Heart left ventricle (tissue), 16 donors: ENCODE results near the gene MMP17. TPM values are rescaled to one million over a fixed set of nuclear protein-coding genes. Genes with fewer than 3 reads are reported as not detected.

Source experiments
- ATAC-seq, 4 donors: fragments of 200-7000 bp; cut with Tn5 transposase; one replicate each; pipeline ENCODE4 v1.9.1; 2020 to 2022; ENCODE audit warnings: moderate library complexity in 4 of 4, mild to moderate bottlenecking in 3 of 4, moderate number of reproducible peaks in 1 of 4
- DNase-seq, 5 donors: peaks; one replicate each; pipeline ENCODE4 v3.0.0-alpha.2; 2020
- H3K27ac ChIP-seq, 12 donors: fragments of 200-600 bp; sonication (generic) in 4 of 12; one replicate each; pipeline versions ENCODE4 v1.5.0 to v1.8.0; 2016 to 2022; ENCODE audit warnings: mild to moderate bottlenecking in 2 of 12
- H3K27me3 ChIP-seq, 9 donors: fragments of 200-600 bp; sonication (generic) in 2 of 9; one replicate each; pipeline versions ENCODE4 v1.5.1 to v1.8.0; 2016 to 2022; ENCODE audit warnings: mild to moderate bottlenecking in 3 of 9
- H3K36me3 ChIP-seq, 9 donors: fragments of 200-600 bp; sonication (generic) in 2 of 9; one replicate each; pipeline versions ENCODE4 v1.5.0 to v1.8.0; 2018 to 2022; ENCODE audit warnings: mild to moderate bottlenecking in 2 of 9
- H3K4me1 ChIP-seq, 12 donors: fragments of 200-600 bp; sonication (generic) in 4 of 12; one replicate each; pipeline versions ENCODE4 v1.5.0 to v1.8.0; 2016 to 2022; ENCODE audit warnings: mild to moderate bottlenecking in 3 of 12
- H3K4me3 ChIP-seq, 12 donors: fragments of 200-600 bp; sonication (generic) in 4 of 12; one replicate each; pipeline versions ENCODE4 v1.5.0 to v1.8.0; 2017 to 2022; ENCODE audit warnings: mild to moderate bottlenecking in 9 of 12, moderate library complexity in 4 of 12
- H3K9me3 ChIP-seq, 12 donors: fragments of 200-600 bp; sonication (generic) in 4 of 12; one replicate each; pipeline versions ENCODE4 v1.5.0 to v1.8.0; 2016 to 2022; ENCODE audit warnings: mild to moderate bottlenecking in 1 of 12
- CTCF ChIP-seq, 12 donors: fragments of 200-600 bp; sonication (generic) in 4 of 12; IDR thresholded peaks; one replicate each; pipeline versions ENCODE4 v1.5.0 to v1.8.0; 2018 to 2022; ENCODE audit warnings: antibody characterized with exemption in 12 of 12, mild to moderate bottlenecking in 5 of 12
- POLR2A ChIP-seq, 2 donors: fragments of 450-650 bp; IDR thresholded peaks; one replicate each; pipeline ENCODE4 v1.6.1; 2017; ENCODE audit warnings: antibody characterized with exemption in 2 of 2, mild to moderate bottlenecking in 2 of 2, moderate library complexity in 2 of 2
- WGBS, 4 donors: extraction: QIAGEN DNeasy Blood & Tissue Kit in 2 of 4; methylation state at CpG; one replicate each; pipeline versions ENCODE4 v1.1.5 to v1.1.7; 2013 to 2018; 5-methylcytosine and 5-hydroxymethylcytosine counted together
- intact Hi-C, 10 donors: fragments of 100-400 bp; cut with DNase I; formaldehyde crosslinking; loops; one replicate each; pipeline versions ENCODE4 v1.11.1 to v1.14.2; 2022
- polyA plus RNA-seq, 2 donors: library from polyadenylated mRNA; stranded (reverse); fragments of 200-250 nt; gene quantifications; one replicate each; pipeline ENCODE4 v1.2.3, GENCODE V29; 2013
- total RNA-seq, 9 donors: library from RNA; depleted of rRNA in 2 of 9; stranded (reverse); fragments of >200 nt in 2 of 9; fragmentation: NEBNext Ultra II Directional in 3 of 9; extraction: Animal tissue kit (Norgen Biotek cat#: 25700) in 3 of 9; gene quantifications; one replicate each; pipeline versions ENCODE4 v1.1.0 to v1.2.4, GENCODE V29; 2016 to 2023
- donor health status: ischemic (EF 13 %, LVEDD 7.1; RV severe dilation, severe dysfunction).
- donor health status: healthy with polysubstance abuse.
- donor health status: DM: no; HTN: yes; CAD: no.
- donor health status: DM: no; HTN: no; CAD: no.
- donor health status: ischemic (EF 25% LVEDD 6.9; RV normal size, moderate dysfunction).
- donor health status: ischemic (EF 25% LVEDD 5.7; RV mildly dilated, moderate dysfunction).
- donor health status: healthy.
- donor health status: DM: yes; HTN: yes; CAD: no.
- donor health status: ischemic (EF 35%, LVEDD 5.7; RV mildly dilated, moderate dysfunction).
- donor health status: nonischemic (EF 11% LVEDD 7.7; RV severe dilation, severe dysfunction).
- donor health status: DM: yes; HTN: yes; CAD: no.
- donor health status: PGD.
- donor health status: ischemic (EF 29% LVEDD 5.4; RV normal size, mild dysfunction).
- donor health status: nonischemic (EF 23%, LVEDD 6.1; RV moderate dilation, normal function).

Gene MMP17
- total and polyA plus RNA-seq, 11 donors: 0.28 to 2.1 (median 1.2) TPM

DNA sequence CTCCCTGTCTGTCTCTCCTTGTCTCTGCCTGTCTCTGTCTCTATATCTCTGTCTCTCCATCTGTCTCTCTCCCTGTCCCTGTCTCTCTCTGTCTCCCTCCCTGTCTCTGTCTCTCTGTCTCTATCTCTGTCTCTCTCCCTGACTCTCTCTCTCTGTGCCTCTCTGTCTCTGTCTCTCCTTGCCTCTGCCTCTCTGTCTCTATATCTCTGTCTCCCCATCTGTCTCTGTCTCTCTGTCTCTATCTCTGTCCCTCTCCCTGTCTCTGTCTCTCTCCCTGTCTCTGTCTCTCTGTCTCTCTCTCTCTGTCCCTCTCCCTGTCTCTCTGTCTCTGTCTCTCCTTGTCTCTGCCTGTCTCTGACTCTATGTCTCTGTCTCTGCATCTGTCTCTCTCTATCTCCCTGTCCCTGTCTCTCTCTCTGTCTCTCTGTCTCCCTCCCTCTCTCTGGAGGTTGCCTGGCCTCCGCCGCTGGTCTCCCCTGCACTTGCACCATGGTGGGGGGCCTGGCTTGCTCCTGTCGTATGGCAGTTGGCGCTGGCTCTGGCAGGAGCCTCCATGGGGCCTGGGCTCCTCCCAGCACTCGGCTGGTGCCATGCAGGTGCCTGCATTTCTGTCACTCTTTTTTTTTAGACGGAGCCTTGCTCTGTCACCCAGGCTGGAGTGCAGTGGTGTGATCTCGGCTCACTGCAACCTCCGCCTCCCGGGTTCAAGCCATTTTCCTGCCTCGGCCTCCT lies 28.3 kb downstream of the MMP17 start:
- intact Hi-C loops: loop anchor here in 2 of 10 donors (10.0 kb wide), 2 partner anchors 88 to 138 kb away; partner anchors contain the start of gene EP400 (in 1 of the 2)
- DNase-seq: peak in 1 of 5 donors; percentile 42
- TF ChIP-seq CTCF (IDR thresholded peaks at IDR 0.05) (no peak), POLR2A (IDR thresholded peaks at IDR 0.05) (no peak)

DNA sequence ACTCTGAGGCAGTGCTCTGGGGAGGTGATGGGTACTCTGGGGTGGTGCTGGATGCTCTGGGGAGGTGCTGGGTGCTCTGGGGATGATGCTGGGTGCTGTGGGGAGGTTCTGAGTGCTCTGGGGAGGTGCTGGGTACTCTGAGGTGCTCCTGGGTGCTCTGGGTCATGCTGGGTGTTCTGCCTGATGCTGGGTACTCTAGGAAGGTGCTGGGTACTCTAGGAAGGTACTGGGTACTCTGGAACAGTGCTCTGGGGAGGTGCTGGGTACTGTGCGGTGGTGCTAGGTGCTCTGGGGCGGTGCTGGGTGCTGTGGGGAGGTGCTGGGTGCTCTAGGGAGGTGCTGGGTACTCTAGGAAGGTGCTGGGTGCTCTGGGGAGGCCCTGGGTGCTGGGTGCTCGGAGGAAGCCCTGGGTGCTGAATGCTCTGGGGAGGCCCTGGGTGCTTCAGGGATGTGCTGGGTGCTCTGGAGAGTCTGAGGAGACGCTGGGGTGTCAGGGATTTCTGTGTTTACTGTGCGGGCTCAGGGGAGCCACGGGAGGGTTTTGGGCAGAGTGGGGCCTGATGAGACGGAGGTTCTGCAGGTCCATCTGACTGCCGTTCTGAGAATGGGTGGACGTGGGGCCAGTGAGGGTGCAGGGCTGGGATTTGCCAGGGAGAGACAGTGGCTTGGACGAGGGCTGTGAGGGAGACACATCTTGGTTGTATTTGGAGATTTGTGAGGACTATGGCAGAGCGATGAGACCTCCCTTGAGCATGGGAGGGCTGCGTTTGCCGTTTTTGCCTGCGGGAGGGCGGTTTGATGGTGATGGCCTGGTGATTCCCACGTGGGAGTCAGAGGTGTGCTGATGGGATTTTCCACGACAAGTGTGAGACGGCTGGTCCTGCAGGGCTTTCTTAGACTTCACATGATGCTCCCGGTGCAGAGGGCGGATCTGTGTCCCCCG lies 30.0 kb downstream of the MMP17 start:
- peak in 1 of 5 donors; percentile 39 for DNase-seq

More for the DNA sequence above, 28.3 kb downstream of the MMP17 start:
- no peak overlapping the region for H3K4me3 ChIP-seq
- no peaks in the 10 kb centered on the region for H3K36me3 ChIP-seq
- H3K4me1 ChIP-seq: peaks cover 0 to 23% (median 0%) of the 10 kb centered on the region in 12 donors
- ATAC-seq: no peak
- WGBS, 4 donors: 81 to 89% (median 88%) methylated on average over 10 of the region's 10 CpGs
- no peak overlapping the region for H3K27ac ChIP-seq
- H3K27me3 ChIP-seq: peaks cover 0 to 29% (median 6%) of the 10 kb centered on the region in 9 donors
- no peaks in the 10 kb centered on the region for H3K9me3 ChIP-seq

DNA sequence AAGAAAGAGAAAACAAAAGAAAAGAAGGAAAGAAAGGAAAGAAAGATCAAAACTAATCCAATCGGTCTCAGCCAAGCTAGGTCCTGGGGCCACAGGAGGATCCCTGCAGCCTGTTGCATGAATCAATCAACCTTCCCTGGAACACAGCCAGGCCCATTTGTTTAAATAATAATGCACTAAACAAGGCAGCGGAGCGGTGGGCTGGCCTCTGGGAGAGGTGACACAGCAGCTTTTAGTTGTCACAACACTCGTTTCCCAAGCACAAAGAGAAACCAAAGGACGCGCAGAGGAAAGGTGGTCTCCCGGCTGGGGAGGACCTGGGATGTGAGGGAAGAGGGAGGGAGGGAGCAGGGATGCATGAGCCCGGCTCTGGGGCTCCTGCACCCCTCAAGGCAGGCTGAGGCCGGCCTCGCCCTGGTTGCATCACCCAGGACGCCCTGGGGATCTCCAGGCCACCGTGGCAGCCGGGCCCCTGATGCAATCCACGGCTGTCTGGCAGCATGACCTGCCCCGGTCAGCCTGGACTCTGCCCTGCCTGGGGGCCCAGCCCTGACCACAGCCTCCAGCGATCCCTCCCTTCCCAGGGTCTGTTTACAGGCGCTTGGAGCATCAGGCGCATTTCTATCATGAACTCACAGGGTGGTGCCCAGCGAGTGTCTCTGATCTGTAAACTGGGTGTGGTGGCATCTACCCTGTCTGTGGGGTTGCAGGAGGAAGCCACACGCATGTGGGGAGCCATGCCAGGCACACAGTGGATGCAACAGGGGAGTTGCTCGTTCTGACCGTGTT lies 32.5 kb downstream of the MMP17 start:
- peaks cover 0 to 19% (median 3%) of the 10 kb centered on the region in 9 donors for H3K27me3 ChIP-seq
- peak in 3 of 5 donors; percentile 45 to 71 (median 61) for DNase-seq
- peak overlapping the region in 8 of 12 donors; percentile 10 to 42 (median 22) for H3K4me3 ChIP-seq
- H3K4me1 ChIP-seq: peaks cover 0 to 19% (median 0%) of the 10 kb centered on the region in 12 donors
- TF ChIP-seq POLR2A (IDR thresholded peaks at IDR 0.05): no peak
- TF ChIP-seq CTCF (IDR thresholded peaks at IDR 0.05): no peak
- peak in 3 of 4 donors; percentile 54 to 79 (median 75) for ATAC-seq
- intact Hi-C loops: no loop called here
- H3K9me3 ChIP-seq: no peaks in the 10 kb centered on the region
- no peak overlapping the region for H3K27ac ChIP-seq
- no peaks in the 10 kb centered on the region for H3K36me3 ChIP-seq
- WGBS, 4 donors: 37 to 42% (median 39%) methylated on average over 22 of the region's 22 CpGs

More for the DNA sequence above, 30.0 kb downstream of the MMP17 start:
- H3K9me3 ChIP-seq: no peaks in the 10 kb centered on the region
- peaks cover 0 to 36% (median 6%) of the 10 kb centered on the region in 9 donors for H3K27me3 ChIP-seq
- no peak overlapping the region for H3K27ac ChIP-seq
- no peak for TF ChIP-seq POLR2A (IDR thresholded peaks at IDR 0.05)
- no peak for TF ChIP-seq CTCF (IDR thresholded peaks at IDR 0.05)
- 72 to 79% (median 75%) methylated on average over 21 of the region's 21 CpGs for WGBS, 4 donors
- ATAC-seq: no peak
- peaks cover 0 to 19% (median 0%) of the 10 kb centered on the region in 12 donors for H3K4me1 ChIP-seq
- H3K36me3 ChIP-seq: no peaks in the 10 kb centered on the region
- H3K4me3 ChIP-seq: no peak overlapping the region
- intact Hi-C loops: loop anchor here in 2 of 10 donors (10.0 kb wide), 2 partner anchors 87 to 137 kb away; partner anchors contain the start of gene EP400 (in 1 of the 2)
